ENCODE results near the gene MB.

The MB gene

GRCh38 chr22:35615156-35615555, 2.0 kb downstream of the MB start:
- Histone ChIP-seq H3K9me3 (ENCODE audit: severe bottlenecking) (no peaks in the 10 kb centered on the region), H3K4me3 (ENCODE audit: severe bottlenecking) (no peak overlapping the region), H3K27me3 (ENCODE audit: insufficient read depth, poor library complexity, severe bottlenecking) (no peaks in the 10 kb centered on the region), H3K36me3 (ENCODE audit: low read depth) (no peaks in the 10 kb centered on the region), H3K27ac (ENCODE audit: poor library complexity, severe bottlenecking) (no peak overlapping the region), H3K4me1 (ENCODE audit: insufficient read depth, poor library complexity, severe bottlenecking) (no peaks in the 10 kb centered on the region)
- TF ChIP-seq CTCF (IDR thresholded peaks at IDR 0.05; ENCODE audit: poor library complexity, severe bottlenecking) = no peak
- DNase-seq (ENCODE audit: low spot score) = no peak
- ATAC-seq (ENCODE audit: low read depth) = no peak

- ATAC-seq (ENCODE audit: low read depth) (no peak), DNase-seq (ENCODE audit: low spot score) (no peak)
- Histone ChIP-seq H3K27me3 (ENCODE audit: insufficient read depth, poor library complexity, severe bottlenecking) (no peaks in the 10 kb centered on the region), H3K4me1 (ENCODE audit: insufficient read depth, poor library complexity, severe bottlenecking) (no peaks in the 10 kb centered on the region), H3K9me3 (ENCODE audit: severe bottlenecking) (no peaks in the 10 kb centered on the region), H3K27ac (ENCODE audit: poor library complexity, severe bottlenecking) (no peak overlapping the region), H3K36me3 (ENCODE audit: low read depth) (no peaks in the 10 kb centered on the region), H3K4me3 (ENCODE audit: severe bottlenecking) (no peak overlapping the region)
- TF ChIP-seq CTCF (IDR thresholded peaks at IDR 0.05; ENCODE audit: poor library complexity, severe bottlenecking) = no peak
These were observed 2.7 kb downstream of the MB start for GRCh38 chr22:35614404-35614803.

- no peak overlapping the region for H3K4me3 ChIP-seq (ENCODE audit: severe bottlenecking)
- ATAC-seq (ENCODE audit: low read depth) (no peak), DNase-seq (ENCODE audit: low spot score) (no peak)
- no peaks in the 10 kb centered on the region for H3K9me3 ChIP-seq (ENCODE audit: severe bottlenecking)
- no peak for TF ChIP-seq CTCF (IDR thresholded peaks at IDR 0.05; ENCODE audit: poor library complexity, severe bottlenecking)
- H3K27ac ChIP-seq (ENCODE audit: poor library complexity, severe bottlenecking) = no peak overlapping the region
- no peaks in the 10 kb centered on the region for H3K4me1 ChIP-seq (ENCODE audit: insufficient read depth, poor library complexity, severe bottlenecking)
- H3K36me3 ChIP-seq (ENCODE audit: low read depth) = no peaks in the 10 kb centered on the region
- no peaks in the 10 kb centered on the region for H3K27me3 ChIP-seq (ENCODE audit: insufficient read depth, poor library complexity, severe bottlenecking)
These were observed 4.2 kb downstream of the MB start for GRCh38 chr22:35612903-35613302.

- Histone ChIP-seq H3K27me3 (ENCODE audit: insufficient read depth, poor library complexity, severe bottlenecking) (no peaks in the 10 kb centered on the region), H3K4me1 (ENCODE audit: insufficient read depth, poor library complexity, severe bottlenecking) (no peaks in the 10 kb centered on the region), H3K4me3 (ENCODE audit: severe bottlenecking) (no peak overlapping the region), H3K9me3 (ENCODE audit: severe bottlenecking) (no peaks in the 10 kb centered on the region), H3K36me3 (ENCODE audit: low read depth) (no peaks in the 10 kb centered on the region), H3K27ac (ENCODE audit: poor library complexity, severe bottlenecking) (no peak overlapping the region)
- DNase-seq (ENCODE audit: low spot score) = no peak
- ATAC-seq (ENCODE audit: low read depth) = no peak
- TF ChIP-seq CTCF (IDR thresholded peaks at IDR 0.05; ENCODE audit: poor library complexity, severe bottlenecking) = no peak
These were observed 5.1 kb downstream of the MB start for GRCh38 chr22:35611891-35612576.

- Histone ChIP-seq H3K27me3 (ENCODE audit: insufficient read depth, poor library complexity, severe bottlenecking) (no peaks in the 10 kb centered on the region), H3K4me3 (ENCODE audit: severe bottlenecking) (no peak overlapping the region), H3K36me3 (ENCODE audit: low read depth) (no peaks in the 10 kb centered on the region), H3K27ac (ENCODE audit: poor library complexity, severe bottlenecking) (no peak overlapping the region), H3K9me3 (ENCODE audit: severe bottlenecking) (no peaks in the 10 kb centered on the region), H3K4me1 (ENCODE audit: insufficient read depth, poor library complexity, severe bottlenecking) (no peaks in the 10 kb centered on the region)
- no peak for DNase-seq (ENCODE audit: low spot score)
- no peak for ATAC-seq (ENCODE audit: low read depth)
- TF ChIP-seq CTCF (IDR thresholded peaks at IDR 0.05; ENCODE audit: poor library complexity, severe bottlenecking) = no peak
These were observed 5.8 kb downstream of the MB start for GRCh38 chr22:35611200-35611890.
